GM12878 (cell line): ENCODE results near the gene BMPR1B. TPM values are rescaled to one million over a fixed set of nuclear protein-coding genes. Genes with fewer than 3 reads are reported as not detected.
"Not testable (repeated sequence)": the region's sequence is repeated elsewhere in the genome, so short reads cannot be mapped to it uniquely, and the experiment has no call there.

Experiments used
- ATAC-seq: fragments of 200-7000 bp; cut with Tn5 transposase; 3 replicates; pipeline ENCODE4 v1.9.1; 2020; ENCODE audit warnings: mild to moderate bottlenecking, moderate library complexity
- BruUV-seq: library from RNA; stranded (reverse); fragments of 400-500 nt; replicated peaks from 2 replicates; lab custom pipeline; 2021; lab: Mats Ljungman, UMichigan
- CTCF ChIA-PET: fragments of 300-600 bp; sonication (Branson Sonifier 250); formaldehyde crosslinking; extraction: SDS; loops from one replicate; lab custom pipeline; 2021; ENCODE audit warnings: inconsistent platforms; lab: Yijun Ruan, JAX
- POLR2A ChIA-PET: fragments of 350-600 bp; formaldehyde crosslinking; extraction: SDS; loops from one replicate; lab custom pipeline; 2021; ENCODE audit warnings: inconsistent platforms; lab: Charles Lee
- RAD21 ChIA-PET: fragments of 300-600 bp; sonication (Branson Sonifier 250); formaldehyde crosslinking; loops from one replicate; lab custom pipeline; 2023; ENCODE audit warnings: antibody characterized with exemption; ENCODE audit not compliant: unreplicated experiment; lab: Charles Lee
- SMC1A ChIA-PET: fragments of 300-600 bp; sonication (Branson Sonifier 250); formaldehyde crosslinking; loops from one replicate; lab custom pipeline; 2023; ENCODE audit not compliant: unreplicated experiment, uncharacterized antibody; lab: Charles Lee
- DNase-seq: peaks from one replicate; pipeline ENCODE4 v3.0.0-alpha.2; 2011; ENCODE audit warnings: low read depth, low spot score
- FAIRE-seq: peaks from 3 replicates; lab custom pipeline; 2011; peaks lifted over from hg19 to GRCh38; lab: Jason Lieb, UNC
- H2AFZ ChIP-seq: 2 replicates; pipeline ENCODE4 v1.6.0; 2011; ENCODE audit warnings: low read depth, low read length, control low read depth; ENCODE audit not compliant: control insufficient read depth
- H3K27ac ChIP-seq: 2 replicates; pipeline ENCODE4 v1.5.1; 2011; ENCODE audit warnings: control low read depth; ENCODE audit not compliant: control insufficient read depth, insufficient read depth
- H3K27me3 ChIP-seq, 2 experiments: replicated peaks in 1 of 2; 2 replicates each; pipeline versions ENCODE4 v1.6.0 to v1.6.1; 2011; ENCODE audit warnings: low read length in 1 of 2; ENCODE audit not compliant: control insufficient read depth in 2 of 2, insufficient read depth in 2 of 2
- H3K36me3 ChIP-seq, 2 experiments: 2 replicates each; pipeline ENCODE4 v1.5.1; 2011; ENCODE audit warnings: low read length in 1 of 2; ENCODE audit not compliant: control insufficient read depth in 2 of 2, insufficient read depth in 2 of 2
- H3K4me1 ChIP-seq: 2 replicates; pipeline ENCODE4 v1.6.1; 2011; ENCODE audit warnings: mild to moderate bottlenecking, low read length, moderate library complexity, mixed read lengths; ENCODE audit not compliant: control insufficient read depth, insufficient read depth
- H3K4me2 ChIP-seq: 2 replicates; pipeline ENCODE4 v1.6.0; 2011; ENCODE audit warnings: control low read depth; ENCODE audit not compliant: control insufficient read depth, insufficient read depth
- H3K4me3 ChIP-seq: fragments of 200-600 bp; sonication (generic); 2 replicates; pipeline ENCODE4 v1.5.1; 2016
- H3K79me2 ChIP-seq: 2 replicates; pipeline ENCODE4 v1.6.0; 2011; ENCODE audit warnings: low read length; ENCODE audit not compliant: control insufficient read depth, insufficient read depth
- H3K9ac ChIP-seq: 2 replicates; pipeline ENCODE4 v1.8.0; 2011; ENCODE audit warnings: low read length, control low read depth, mixed read lengths; ENCODE audit not compliant: control insufficient read depth, insufficient read depth
- H3K9me3 ChIP-seq: replicated peaks from 3 replicates; pipeline ENCODE4 v1.5.1; 2011; ENCODE audit warnings: mild to moderate bottlenecking, low read length; ENCODE audit not compliant: control insufficient read depth, insufficient read depth
- H4K20me1 ChIP-seq: 2 replicates; pipeline ENCODE4 v1.6.0; 2011; ENCODE audit not compliant: control insufficient read depth, insufficient read depth
- BMI1 ChIP-seq: fragments of 450-650 bp; IDR thresholded peaks from 2 replicates; pipeline ENCODE4 v1.6.1; 2016; ENCODE audit warnings: mild to moderate bottlenecking, moderate library complexity, borderline replicate concordance
- CREM ChIP-seq: IDR thresholded peaks from 2 replicates; pipeline ENCODE4 v1.6.1; 2014; ENCODE audit warnings: antibody characterized with exemption, low read depth
- DPF2 ChIP-seq: fragments of 450-650 bp; IDR thresholded peaks from 2 replicates; pipeline ENCODE4 v1.6.1; 2017; ENCODE audit warnings: mild to moderate bottlenecking
- ELK1 ChIP-seq: IDR thresholded peaks from 2 replicates; pipeline ENCODE4 v1.6.1; 2012; ENCODE audit warnings: low read depth, low read length, improper control_type of control experiment
- MYB ChIP-seq: fragments of 150-350 bp; IDR thresholded peaks from 2 replicates; pipeline ENCODE4 v1.6.1; 2014; ENCODE audit warnings: mild to moderate bottlenecking, low read depth, low read length, borderline replicate concordance
- NFXL1 ChIP-seq: fragments of 450-650 bp; IDR thresholded peaks from 2 replicates; pipeline ENCODE4 v1.6.1; 2017; ENCODE audit warnings: antibody characterized with exemption, mild to moderate bottlenecking, borderline replicate concordance
- NR2C2 ChIP-seq: IDR thresholded peaks from 2 replicates; pipeline ENCODE4 v1.6.1; 2011; ENCODE audit warnings: borderline replicate concordance, low read depth; ENCODE audit not compliant: control insufficient read depth, insufficient read length
- NR2F1 ChIP-seq: fragments of 450-650 bp; conservative IDR thresholded peaks from 2 replicates; pipeline ENCODE4 v1.6.1; 2017; ENCODE audit warnings: mild to moderate bottlenecking
- RAD21 ChIP-seq: IDR thresholded peaks from 2 replicates; pipeline ENCODE4 v1.6.1; 2011; ENCODE audit warnings: mild to moderate bottlenecking, low read depth, low read length, moderate library complexity; ENCODE audit not compliant: insufficient read depth
- RUNX3 ChIP-seq: IDR thresholded peaks from 2 replicates; pipeline ENCODE4 v1.6.1; 2012; ENCODE audit warnings: low read length, inconsistent platforms
- SMAD5 ChIP-seq: IDR thresholded peaks from 2 replicates; pipeline ENCODE4 v1.6.1; 2016; ENCODE audit warnings: antibody characterized with exemption, low read depth
- SMC3 ChIP-seq: IDR thresholded peaks from 2 replicates; pipeline ENCODE4 v1.6.1; 2011; ENCODE audit warnings: low read length, improper control_type of control experiment, borderline replicate concordance
- SREBF2 ChIP-seq: IDR thresholded peaks from 2 replicates; pipeline ENCODE4 v1.6.1; 2012; ENCODE audit warnings: mild to moderate bottlenecking, low read length
- STAT3 ChIP-seq: IDR thresholded peaks from 2 replicates; pipeline ENCODE4 v1.6.1; 2011; ENCODE audit warnings: low read depth, low read length, improper control_type of control experiment
- TCF12 ChIP-seq: IDR thresholded peaks from 2 replicates; pipeline ENCODE4 v1.6.1; 2011; ENCODE audit warnings: low read depth, mild to moderate bottlenecking, low read length
- YY1 ChIP-seq: IDR thresholded peaks from 2 replicates; pipeline ENCODE4 v1.6.1; 2011; ENCODE audit warnings: low read depth, mild to moderate bottlenecking, low read length
- ZBTB33 ChIP-seq: fragments of 450-650 bp; IDR thresholded peaks from 2 replicates; pipeline ENCODE4 v1.6.1; 2017; ENCODE audit warnings: mild to moderate bottlenecking
- ZNF274 ChIP-seq: IDR thresholded peaks from one replicate; pipeline ENCODE4 v1.8.0; 2011; ENCODE audit not compliant: insufficient read length, insufficient read depth
- WGBS: methylation state at CpG from one replicate; pipeline ENCODE4 v1.1.6; 2016; ENCODE audit warnings: low lambda C conversion rate; ENCODE audit not compliant: insufficient replicate concordance, insufficient coverage; ENCODE audit errors: missing lambda C conversion rate; 5-methylcytosine and 5-hydroxymethylcytosine counted together
- in situ Hi-C: fragments of 300-500 bp; cut with MboI; formaldehyde crosslinking; loops from 9 replicates; pipeline ENCODE4 v1.14.3; 2018; ENCODE audit warnings: mixed read lengths
- intact Hi-C: fragments of 100-400 bp; cut with micrococcal nuclease; formaldehyde crosslinking; loops from one replicate; pipeline ENCODE4 v1.14.2; 2022; ENCODE audit not compliant: unreplicated experiment
- polyA plus RNA-seq, 11 experiments: library from polyadenylated mRNA; depleted of rRNA in 4 of 11; unstranded in 6 of 11; stranded (reverse) in 5 of 11; fragments of >200 nt; fragmentation: Nextera tagmentation in 4 of 11; fragmentation: Illumina TruSeq in 1 of 11; extraction: Ambion mirVana in 4 of 11; extraction: Trizol in 1 of 11; gene quantifications; 1 replicate in 1 of 11; 2 replicates in 10 of 11; pipeline versions ENCODE4 v1.2.1 to v1.2.3, GENCODE V29; 2011 to 2016; ENCODE audit warnings: inconsistent platforms in 2 of 11, missing spikeins in 2 of 11, low read depth in 1 of 11
- total RNA-seq, 4 experiments: library from RNA; depleted of rRNA in 3 of 4; stranded (reverse); fragments of >200 nt in 3 of 4; fragmentation: Illumina TruSeq in 1 of 4; extraction: Trizol in 1 of 4; gene quantifications; 2 replicates each; pipeline versions ENCODE4 v1.2.1 to v1.2.3, GENCODE V29; 2013 to 2021

Gene BMPR1B
- total and polyA plus RNA-seq, 10 of the 15 experiments (the other 5 are each of a cell fraction or from before 2014, with no cell fraction given), result not detected

- TF ChIP-seq ZBTB33 (no peak), STAT3 (no peak), DPF2 (no peak)
These were observed 371.3 kb downstream of the BMPR1B start (continued) for GRCh38 chr4:95129031-95129430.

GRCh38 chr4:95129821-95130311 lies 372.1 kb downstream of the BMPR1B start:
- intact Hi-C loops (no loop called here), in situ Hi-C loops (loop anchor here (10.0 kb wide), 1 partner anchor 505 kb away; no protein-coding TSS in a partner anchor)
- ChIA-PET CTCF (no interaction called here), SMC1A (interaction anchor here (1.2 kb wide), 1 partner anchor 20 kb away, joined by 3 read pairs; no protein-coding TSS in a partner anchor), POLR2A (no interaction called here), RAD21 (no interaction called here)
- Histone ChIP-seq H2AFZ (no peak overlapping the region), H3K79me2 (no peaks in the 10 kb centered on the region), H3K27me3 (no peaks in the 10 kb centered on the region), H3K9ac (no peak overlapping the region), H4K20me1 (no peaks in the 10 kb centered on the region), H3K27ac (no peak overlapping the region), H3K4me3 (no peak overlapping the region), H3K4me1 (no peaks in the 10 kb centered on the region), H3K9me3 (no peaks in the 10 kb centered on the region), H3K4me2 (no peak overlapping the region), H3K36me3 (no peaks in the 10 kb centered on the region)
- WGBS, result 8% methylated on average over 7 of the region's 7 CpGs
- TF ChIP-seq RAD21, result no peak
- no peak for TF ChIP-seq SMAD5
- no peak for TF ChIP-seq NR2C2
- no peak for TF ChIP-seq ELK1
- no peak for TF ChIP-seq NFXL1
- no peak for TF ChIP-seq NR2F1
- TF ChIP-seq BMI1, result no peak
- no peak for TF ChIP-seq SREBF2
- no peak for TF ChIP-seq SMC3
- no peak for TF ChIP-seq MYB
- no peak for TF ChIP-seq YY1
- TF ChIP-seq ZNF274, result no peak
- no peak for TF ChIP-seq CREM
- no peak for TF ChIP-seq RUNX3
- no peak for TF ChIP-seq TCF12
- ATAC-seq, result no peak
- no TSS peak for BruUV-seq
- FAIRE-seq, result no peak
- no peak for DNase-seq

- H3K9me3 ChIP-seq, H3K27me3 ChIP-seq, H3K4me3 ChIP-seq, H3K4me2 ChIP-seq, H2AFZ ChIP-seq, H3K27ac ChIP-seq, H3K36me3 ChIP-seq, intact Hi-C loops, ATAC-seq, H3K4me1 ChIP-seq, H3K9ac ChIP-seq, CTCF ChIA-PET, SMC1A ChIA-PET, H3K79me2 ChIP-seq, in situ Hi-C loops, H4K20me1 ChIP-seq, DNase-seq, FAIRE-seq, POLR2A ChIA-PET, RAD21 ChIA-PET, BruUV-seq: not testable (repeated sequence)
- WGBS, result 36% methylated on average over 4 of the region's 4 CpGs
These were observed 376.3 kb downstream of the BMPR1B start for GRCh38 chr4:95134016-95134415.
